ES-I3 (cell line): ENCODE data around the gene ATP9B.

Experiments
- H3K36me3 ChIP-seq: 2 replicates; pipeline ENCODE4 v1.6.1; 2013; ENCODE audit warnings: mild to moderate bottlenecking, low read length, control low read depth, moderate library complexity; ENCODE audit not compliant: insufficient read depth
- H3K4me1 ChIP-seq: 2 replicates; pipeline ENCODE4 v1.6.1; 2013; ENCODE audit warnings: mild to moderate bottlenecking, control low read depth, low read length; ENCODE audit not compliant: insufficient read depth
- H3K9ac ChIP-seq: 2 replicates; pipeline ENCODE4 v1.6.1; 2013; ENCODE audit warnings: low read depth, mild to moderate bottlenecking, low read length, moderate library complexity
- H3K9me3 ChIP-seq: 2 replicates; pipeline ENCODE4 v1.6.1; 2013; ENCODE audit warnings: mild to moderate bottlenecking, low read length, moderate library complexity; ENCODE audit not compliant: control insufficient read depth, insufficient read depth

Gene ATP9B

DNA sequence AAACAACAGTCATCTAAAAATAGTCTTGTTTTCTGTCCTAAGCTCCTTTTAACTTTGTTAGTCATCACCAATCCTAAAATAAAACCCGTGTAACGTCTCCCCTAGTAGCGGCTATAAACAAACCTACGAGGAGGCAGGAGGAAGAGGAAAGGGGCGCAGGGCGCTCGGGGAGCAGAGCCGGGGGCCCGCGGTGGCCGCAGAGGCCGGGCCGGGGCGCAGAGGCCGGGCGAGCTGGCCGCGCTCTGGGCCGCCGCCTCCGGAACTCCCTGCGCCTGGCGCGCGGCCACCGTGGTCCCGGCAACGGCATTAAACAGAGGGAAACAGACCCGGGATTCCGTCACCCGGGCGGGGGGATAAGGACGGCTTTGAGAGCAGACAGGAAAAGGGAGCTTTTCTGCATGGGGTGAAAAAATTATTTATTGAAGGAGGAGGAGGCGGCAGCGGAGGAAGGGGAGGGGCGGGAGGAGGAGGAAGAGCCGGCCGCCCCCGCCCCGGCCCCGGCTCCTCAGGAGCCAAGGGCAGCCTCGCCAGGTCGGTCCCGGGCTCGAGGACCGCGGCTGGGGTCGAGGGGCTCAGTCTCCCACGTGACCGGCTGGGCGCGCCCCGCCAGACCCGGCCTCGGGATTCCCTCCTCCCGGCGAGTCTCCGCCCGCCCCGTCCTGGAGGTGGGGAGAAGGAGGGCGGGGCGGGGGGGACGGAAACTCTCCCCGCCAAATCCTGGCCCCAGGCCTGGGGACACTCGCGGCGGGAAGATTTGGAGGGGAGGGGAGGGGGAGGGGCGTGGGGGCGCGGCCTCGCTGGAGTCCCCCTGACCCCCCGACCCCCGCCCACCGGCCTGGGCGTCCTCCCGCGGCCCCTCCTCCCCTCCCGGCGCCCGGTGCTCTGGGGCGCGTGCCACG lies 324.7 kb downstream of the ATP9B start:
- Histone ChIP-seq H3K9ac (peak overlapping the region; percentile 63; the same call in 1 of the 2 replicates), H3K4me1 (no peaks in the 10 kb centered on the region), H3K36me3 (no peaks in the 10 kb centered on the region), H3K9me3 (no peaks in the 10 kb centered on the region)

DNA sequence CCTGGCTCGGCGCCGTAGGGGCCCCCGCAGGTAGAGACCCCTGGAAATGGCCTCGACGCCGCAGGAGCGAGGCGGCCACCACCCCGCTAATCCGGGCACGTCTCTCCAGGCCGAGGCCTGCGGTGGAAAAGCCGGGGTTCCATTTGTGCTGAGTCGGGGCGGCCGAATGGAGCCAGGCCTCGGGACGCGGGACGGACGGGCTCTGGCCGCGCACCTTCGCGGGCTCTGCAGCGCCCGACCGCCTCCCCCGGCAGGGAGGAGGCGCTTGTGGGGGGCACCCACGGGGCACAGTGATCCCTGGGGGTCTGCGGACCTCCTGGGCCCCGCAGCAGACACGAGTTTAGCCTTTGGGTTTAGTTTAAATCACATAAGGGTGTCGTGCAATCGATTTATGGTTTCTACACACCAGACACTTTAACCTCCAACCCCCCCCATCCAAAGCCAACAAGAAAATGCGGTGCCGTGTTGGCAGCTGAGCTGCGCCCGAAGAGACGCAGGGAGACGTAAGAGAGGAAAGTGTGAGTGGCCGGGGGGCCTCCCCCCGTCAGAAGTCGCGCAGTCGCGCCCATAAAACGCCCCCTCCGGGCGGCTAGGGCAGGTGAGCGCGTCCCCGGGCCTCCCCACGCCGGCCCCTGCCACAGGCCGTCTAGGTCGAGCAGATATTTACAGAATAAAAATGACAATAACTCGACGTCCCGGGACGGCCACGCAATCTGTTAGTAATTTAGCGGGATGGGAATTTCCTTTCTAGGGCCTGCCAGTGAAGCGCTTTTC lies 325.5 kb downstream of the ATP9B start:
- Histone ChIP-seq H3K4me1 (no peaks in the 10 kb centered on the region), H3K9ac (peak overlapping the region; percentile 63)

DNA sequence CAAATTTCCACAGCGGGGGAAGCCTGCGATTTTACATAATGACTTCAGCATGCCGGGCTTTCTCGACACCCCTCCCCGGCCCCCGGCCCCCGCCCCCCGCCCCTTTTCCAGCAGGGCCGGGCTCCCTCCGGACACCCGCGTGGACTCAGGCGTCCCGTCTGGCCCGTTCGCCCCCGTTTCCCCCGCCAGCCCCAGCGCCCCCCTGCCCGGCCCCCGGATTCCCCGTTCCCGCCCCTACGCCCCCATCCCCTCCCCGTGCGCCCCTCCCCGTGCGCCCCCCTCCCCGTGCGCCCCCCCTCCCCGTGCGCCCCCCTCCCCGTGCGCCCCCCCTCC lies 326.1 kb downstream of the ATP9B start:
- H3K36me3 ChIP-seq: no peaks in the 10 kb centered on the region
- H3K9ac ChIP-seq: peak overlapping the region; percentile 63; the same call in 1 of the 2 replicates
- no peaks in the 10 kb centered on the region for H3K4me1 ChIP-seq
- H3K9me3 ChIP-seq: no peaks in the 10 kb centered on the region

More for the DNA sequence above, 325.5 kb downstream of the ATP9B start:
- Histone ChIP-seq H3K9me3 (no peaks in the 10 kb centered on the region), H3K36me3 (no peaks in the 10 kb centered on the region)

DNA sequence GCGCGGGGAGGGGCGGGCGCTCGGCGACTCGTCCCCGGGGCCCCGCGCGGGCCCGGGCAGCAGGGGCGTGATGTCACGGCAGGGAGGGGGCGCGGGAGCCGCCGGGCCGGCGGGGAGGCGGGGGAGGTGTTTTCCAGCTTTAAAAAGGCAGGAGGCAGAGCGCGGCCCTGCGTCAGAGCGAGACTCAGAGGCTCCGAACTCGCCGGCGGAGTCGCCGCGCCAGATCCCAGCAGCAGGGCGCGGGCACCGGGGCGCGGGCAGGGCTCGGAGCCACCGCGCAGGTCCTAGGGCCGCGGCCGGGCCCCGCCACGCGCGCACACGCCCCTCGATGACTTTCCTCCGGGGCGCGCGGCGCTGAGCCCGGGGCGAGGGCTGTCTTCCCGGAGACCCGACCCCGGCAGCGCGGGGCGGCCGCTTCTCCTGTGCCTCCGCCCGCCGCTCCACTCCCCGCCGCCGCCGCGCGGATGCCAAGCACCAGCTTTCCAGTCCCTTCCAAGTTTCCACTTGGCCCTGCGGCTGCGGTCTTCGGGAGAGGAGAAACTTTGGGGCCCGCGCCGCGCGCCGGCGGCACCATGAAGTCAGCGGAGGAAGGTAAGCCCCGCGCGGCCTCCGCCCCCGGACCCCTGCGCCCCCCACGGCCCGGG lies 326.7 kb downstream of the ATP9B start, which contains the start of gene NFATC1:
Gene NFATC1, plus strand, starts transcription at position 170 of the 644 bp plus-strand sequence. Its CDS starts 295 bp downstream, at position 465.
- no peaks in the 10 kb centered on the region for H3K4me1 ChIP-seq
- H3K36me3 ChIP-seq: no peaks in the 10 kb centered on the region
- H3K9me3 ChIP-seq: no peaks in the 10 kb centered on the region
- H3K9ac ChIP-seq: peak within 1 kb of the TSS; percentile 63

DNA sequence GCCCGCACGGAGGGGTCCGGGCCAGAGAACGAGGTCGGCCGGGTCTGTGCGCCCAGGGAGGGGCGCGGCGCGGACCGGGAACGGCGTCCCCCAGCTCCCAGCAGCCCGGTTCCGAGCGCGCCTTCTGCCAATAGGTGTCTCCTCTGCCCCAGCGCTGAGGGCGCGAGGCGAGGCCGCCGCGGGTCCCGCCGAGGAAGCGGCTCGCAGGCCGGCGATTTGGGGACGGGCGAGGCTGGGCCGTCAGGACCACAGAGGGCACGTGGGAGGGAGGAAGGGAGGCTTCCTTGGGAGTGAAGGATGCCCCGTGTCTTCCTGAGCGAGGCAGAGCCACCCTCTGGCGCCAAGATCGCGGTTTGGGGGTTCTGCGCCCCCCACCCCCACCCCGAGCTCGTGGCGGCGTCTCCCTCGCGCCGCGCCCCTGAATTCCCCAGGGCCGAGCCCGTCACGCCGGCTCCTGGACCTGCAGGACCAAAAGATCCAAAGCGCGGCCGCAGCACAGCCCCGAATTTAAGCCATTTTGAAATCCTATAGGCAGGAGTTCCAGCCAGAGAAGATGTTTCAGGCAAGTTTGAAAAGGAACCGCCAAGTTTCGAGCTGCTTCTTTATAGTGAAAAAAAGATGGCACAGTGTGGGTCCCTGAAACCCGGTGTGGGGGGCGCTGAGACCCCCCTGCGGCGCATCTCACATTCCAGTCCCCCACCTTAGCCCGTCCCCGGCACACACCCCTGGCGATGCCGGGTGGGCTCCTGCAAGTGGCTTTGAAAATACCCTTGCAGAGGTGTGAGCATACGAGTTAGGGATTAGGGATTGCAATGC lies 327.4 kb downstream of the ATP9B start:
- no peaks in the 10 kb centered on the region for H3K36me3 ChIP-seq
- H3K9me3 ChIP-seq: no peaks in the 10 kb centered on the region
- peak overlapping the region; percentile 53 for H3K9ac ChIP-seq
- H3K4me1 ChIP-seq: no peaks in the 10 kb centered on the region

DNA sequence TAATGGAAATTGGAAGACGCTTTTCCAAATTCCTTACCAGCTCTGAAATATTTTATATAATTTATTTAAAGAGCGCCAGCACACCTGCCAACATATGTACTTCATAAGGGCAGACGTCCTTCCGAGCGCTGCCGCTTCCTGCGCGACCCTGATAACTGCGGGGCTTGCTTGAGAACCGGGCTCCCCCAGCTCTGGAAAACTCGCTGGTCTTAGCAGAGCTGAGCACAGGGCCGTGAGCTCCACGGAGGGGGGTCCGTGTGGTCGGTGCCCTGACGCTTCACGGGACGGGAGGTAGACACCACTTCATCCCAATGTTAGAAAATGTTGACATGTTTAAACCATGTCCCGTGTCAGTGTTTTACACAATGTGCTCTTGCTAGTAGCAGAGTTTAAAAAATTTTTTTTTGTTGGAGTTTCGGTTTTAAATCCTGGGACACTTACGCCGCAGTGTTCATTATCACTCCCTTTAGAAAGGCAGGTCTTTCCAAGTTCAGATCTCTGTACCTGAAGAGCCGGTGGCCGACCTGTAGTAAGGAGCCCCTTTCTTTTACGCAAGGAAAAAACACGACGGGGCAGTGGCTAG lies 328.1 kb downstream of the ATP9B start:
- Histone ChIP-seq H3K4me1 (no peaks in the 10 kb centered on the region), H3K36me3 (no peaks in the 10 kb centered on the region), H3K9ac (peak overlapping the region; percentile 53; the same call in 1 of the 2 replicates)

DNA sequence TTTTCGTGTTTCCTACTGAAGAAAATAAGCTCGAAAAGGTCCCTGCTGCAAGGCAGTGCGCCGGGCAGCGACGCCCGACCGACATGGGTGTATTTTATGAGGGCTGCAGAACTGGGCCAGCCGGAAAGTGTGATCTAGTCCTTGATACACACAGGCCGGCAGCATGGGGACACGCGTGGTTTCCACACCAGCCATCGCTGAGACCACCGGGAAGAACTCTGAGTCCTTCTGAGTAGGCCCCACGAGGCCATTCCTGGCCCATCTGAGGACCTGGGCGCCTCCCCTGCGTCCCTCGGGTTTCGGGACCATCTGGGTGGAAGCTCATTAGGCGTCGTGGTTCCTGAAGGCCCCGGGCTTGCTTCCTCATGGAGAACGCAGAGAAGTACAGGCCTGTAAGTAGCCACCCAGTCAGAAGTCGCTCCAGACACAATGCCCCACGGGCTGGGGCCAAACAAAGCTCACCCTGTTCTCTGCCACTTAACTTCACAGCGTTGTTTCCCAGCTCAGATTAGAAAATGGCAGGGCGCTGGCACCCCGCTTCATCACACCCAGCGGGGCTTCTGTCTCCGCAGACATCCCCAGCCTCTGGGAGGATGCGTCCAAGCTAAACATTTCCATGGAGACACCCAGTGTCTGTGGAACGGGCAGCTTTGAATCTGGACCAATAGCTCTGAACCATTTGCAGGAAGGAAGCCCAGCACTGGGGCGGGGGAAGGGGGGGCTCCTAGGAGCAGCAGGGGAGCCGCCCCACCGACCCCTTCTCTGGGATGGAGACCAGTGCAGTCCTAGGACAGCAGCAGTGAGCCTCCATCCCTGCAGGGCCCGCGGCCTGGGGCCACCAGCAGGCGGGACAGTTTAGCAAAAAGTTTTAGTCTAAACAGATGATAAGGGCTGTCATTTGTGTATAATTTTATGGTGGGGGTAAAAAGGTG lies 328.9 kb downstream of the ATP9B start:
- no peaks in the 10 kb centered on the region for H3K36me3 ChIP-seq
- peak overlapping the region; percentile 7; the same call in 1 of the 2 replicates for H3K9ac ChIP-seq
- no peaks in the 10 kb centered on the region for H3K9me3 ChIP-seq
- no peaks in the 10 kb centered on the region for H3K4me1 ChIP-seq

More for the DNA sequence above, 328.1 kb downstream of the ATP9B start:
- H3K9me3 ChIP-seq: no peaks in the 10 kb centered on the region

DNA sequence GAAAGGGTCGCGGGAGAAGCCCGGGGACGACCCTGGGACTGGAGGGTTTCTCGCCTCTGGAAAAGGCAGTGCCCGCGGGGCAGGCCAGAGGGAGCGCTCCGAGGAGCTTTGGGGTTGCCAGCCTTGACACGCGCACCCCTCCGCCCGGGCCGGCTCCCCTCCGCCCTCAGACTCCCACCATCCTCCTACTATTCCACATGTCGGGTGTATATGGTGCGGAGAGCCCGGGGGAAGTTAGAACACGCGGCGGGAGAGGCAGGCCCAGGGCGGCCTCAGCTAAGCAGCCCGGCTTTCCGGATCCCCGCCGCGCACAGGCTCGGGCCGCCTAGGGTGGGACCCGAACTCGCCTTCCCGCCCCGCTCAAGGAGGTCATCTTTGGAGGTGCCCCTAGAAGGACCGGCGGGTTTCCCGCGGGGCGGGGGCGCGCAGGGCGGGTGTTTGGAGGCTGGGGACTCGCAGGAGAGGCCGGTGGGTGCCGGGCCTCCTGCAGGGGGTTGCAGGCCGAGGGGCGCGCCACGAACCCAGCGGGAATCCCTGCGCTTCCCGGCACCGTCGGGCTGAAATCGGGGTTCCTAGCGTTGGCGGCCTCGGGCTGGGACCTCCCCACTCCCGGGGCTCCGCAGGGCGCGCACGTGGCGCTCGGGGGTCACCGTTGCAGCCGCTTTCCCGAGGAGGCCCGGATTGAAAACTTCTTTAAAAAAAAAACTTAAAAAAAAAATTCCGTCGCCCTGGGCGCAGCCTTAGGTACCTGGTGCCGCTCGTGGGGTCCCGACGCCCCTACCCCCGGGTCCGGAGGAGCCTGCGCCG lies 330.3 kb downstream of the ATP9B start:
- no peaks in the 10 kb centered on the region for H3K36me3 ChIP-seq
- H3K9ac ChIP-seq: peak overlapping the region; percentile 37
- H3K9me3 ChIP-seq: no peaks in the 10 kb centered on the region
- H3K4me1 ChIP-seq: no peaks in the 10 kb centered on the region; the same call in 1 of the 2 replicates

DNA sequence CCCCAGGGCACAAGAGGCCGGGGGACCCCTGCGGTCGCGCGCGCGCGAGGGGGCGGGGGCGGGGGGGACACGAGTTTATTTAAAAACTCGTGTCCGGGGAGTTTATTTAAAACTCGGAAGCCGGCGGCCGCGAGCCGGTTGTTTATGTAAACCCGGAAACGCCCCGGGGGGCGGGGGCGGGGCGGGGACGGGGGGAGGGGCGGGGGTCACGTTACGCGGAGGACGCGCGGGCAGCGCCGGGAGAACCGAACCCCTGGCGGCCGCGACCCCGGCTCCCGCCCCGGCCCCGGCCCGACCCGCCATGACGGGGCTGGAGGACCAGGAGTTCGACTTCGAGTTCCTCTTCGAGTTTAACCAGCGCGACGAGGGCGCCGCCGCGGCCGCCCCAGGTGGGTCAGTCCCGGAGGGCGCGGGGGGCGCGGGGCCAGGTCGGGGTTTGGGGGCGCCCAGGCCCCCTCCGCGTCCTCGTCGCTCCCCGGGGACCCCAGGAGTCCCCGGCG lies 330.9 kb downstream of the ATP9B start:
- H3K4me1 ChIP-seq: no peaks in the 10 kb centered on the region; the same call in 1 of the 2 replicates
- H3K9me3 ChIP-seq: no peaks in the 10 kb centered on the region
- no peaks in the 10 kb centered on the region for H3K36me3 ChIP-seq
- peak overlapping the region; percentile 53; the same call in 1 of the 2 replicates for H3K9ac ChIP-seq

DNA sequence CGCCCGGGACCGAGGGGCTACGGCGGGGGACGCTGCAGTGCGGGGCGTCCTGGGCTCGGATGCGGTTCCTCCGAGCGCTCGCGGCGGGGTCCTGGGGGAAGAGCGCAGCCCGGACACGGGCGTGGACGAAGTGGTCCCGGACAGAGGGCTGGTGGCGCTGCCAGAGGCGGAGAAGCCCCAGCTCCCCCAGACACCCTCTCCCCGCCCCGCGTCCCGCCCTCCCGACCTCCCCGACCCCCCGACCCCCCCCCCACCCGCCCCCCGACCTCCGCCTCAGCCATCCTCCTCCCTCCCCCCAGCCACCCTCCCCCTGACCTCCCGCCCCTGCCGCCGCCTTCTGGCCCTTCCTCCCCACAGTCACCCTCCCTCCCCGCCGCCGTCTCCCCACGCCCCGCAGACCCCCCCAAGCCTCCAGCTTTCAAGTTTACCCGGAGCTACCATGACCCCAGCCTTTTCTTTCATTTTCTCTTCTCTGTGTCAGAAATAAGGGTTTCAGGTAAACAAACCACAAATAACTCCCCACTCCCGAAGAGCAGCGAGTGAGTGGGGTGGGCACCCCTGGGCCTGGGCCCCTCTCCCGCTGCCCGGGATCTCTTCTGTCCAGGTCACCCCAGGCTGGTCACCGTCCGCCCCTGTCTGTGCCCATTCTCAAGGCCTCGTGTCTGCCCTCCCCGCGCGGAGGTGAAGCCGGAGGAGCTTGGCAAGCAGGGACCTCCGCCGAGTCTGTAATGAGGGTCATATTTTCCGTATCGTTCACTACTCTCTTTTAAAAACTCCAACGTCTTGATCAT lies 331.6 kb downstream of the ATP9B start:
- Histone ChIP-seq H3K36me3 (no peaks in the 10 kb centered on the region), H3K4me1 (peaks cover 1% of the 10 kb centered on the region; the same call in 1 of the 2 replicates), H3K9me3 (no peaks in the 10 kb centered on the region), H3K9ac (peak overlapping the region; percentile 53; the same call in 1 of the 2 replicates)

DNA sequence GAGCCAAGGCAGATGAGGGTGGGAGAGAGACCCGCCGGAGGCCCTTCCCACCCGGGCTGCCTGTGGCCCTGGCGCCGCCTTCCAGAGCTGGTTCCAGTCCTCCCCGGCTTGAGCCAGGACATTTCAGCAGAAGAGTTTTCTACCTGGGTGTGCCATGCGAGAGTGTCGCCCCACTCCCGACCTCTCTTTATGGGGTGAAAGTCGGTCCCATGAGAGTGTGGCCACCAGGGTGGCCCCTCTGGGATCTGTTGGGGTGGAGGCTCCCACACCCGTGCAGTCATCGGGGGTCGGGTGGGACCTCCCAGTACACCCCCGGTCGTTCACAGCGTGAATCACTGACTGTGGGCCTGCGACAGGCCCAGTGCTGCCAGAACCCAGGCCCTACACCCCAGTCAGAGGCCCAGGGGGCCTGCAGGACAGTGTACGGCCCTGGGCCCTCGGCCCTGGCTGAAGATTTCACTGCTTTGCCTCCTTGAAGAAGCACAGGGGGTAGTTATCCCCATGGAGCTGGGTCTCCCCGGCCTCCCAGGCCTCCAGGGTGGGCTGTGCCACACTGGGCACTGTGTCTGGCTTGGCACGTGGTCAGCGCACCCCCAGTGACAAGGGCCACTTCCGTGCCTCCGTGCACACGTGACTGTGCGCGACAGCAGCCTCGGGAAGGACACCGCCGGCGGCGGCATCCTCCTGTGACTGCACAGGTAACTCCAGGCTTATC lies 332.5 kb downstream of the ATP9B start:
- Histone ChIP-seq H3K36me3 (no peaks in the 10 kb centered on the region), H3K9me3 (no peaks in the 10 kb centered on the region), H3K9ac (no peak overlapping the region), H3K4me1 (peaks cover 3% of the 10 kb centered on the region; the same call in 1 of the 2 replicates)
